BLaER1 treated with 17β-estradiol and CSF1 and Interleukin-3, amounts not matched to agents 10 nM and 100 nM (cell line): ENCODE results near the gene MPO.

Experiments
- H3K27ac ChIP-seq, 11 experiments: shearing (Covaris generic); formaldehyde crosslinking; 2 replicates each; pipeline ENCODE4 v1.8.1; 2022
- H3K27me3 ChIP-seq, 11 experiments: shearing (Covaris generic); formaldehyde crosslinking; 2 replicates each; pipeline ENCODE4 v1.8.1; 2022
- H3K36me3 ChIP-seq, 11 experiments: shearing (Covaris generic); formaldehyde crosslinking; 2 replicates each; pipeline ENCODE4 v1.8.1; 2022
- H3K4me1 ChIP-seq, 10 experiments: shearing (Covaris generic); formaldehyde crosslinking; 2 replicates each; pipeline ENCODE4 v1.8.1; 2022
- H3K4me2 ChIP-seq, 11 experiments: shearing (Covaris generic); formaldehyde crosslinking; 2 replicates each; pipeline ENCODE4 v1.8.1; 2022
- H3K4me3 ChIP-seq, 10 experiments: shearing (Covaris generic); formaldehyde crosslinking; 2 replicates each; pipeline ENCODE4 v1.8.1; 2022
- H3K9ac ChIP-seq, 11 experiments: shearing (Covaris generic); formaldehyde crosslinking; 2 replicates each; pipeline ENCODE4 v1.8.1; 2022
- H3K9me3 ChIP-seq, 11 experiments: shearing (Covaris generic); formaldehyde crosslinking; replicated peaks in 1 of 11; 2 replicates each; pipeline ENCODE4 v1.8.1; 2022
- H4K20me1 ChIP-seq, 11 experiments: shearing (Covaris generic); formaldehyde crosslinking; 2 replicates each; pipeline ENCODE4 v1.8.1; 2022
- Cebpa-rat ChIP-seq, 11 experiments: shearing (Covaris generic); IDR thresholded peaks; 2 replicates each; pipeline ENCODE4 v1.8.1; 2022

The MPO gene

DNA sequence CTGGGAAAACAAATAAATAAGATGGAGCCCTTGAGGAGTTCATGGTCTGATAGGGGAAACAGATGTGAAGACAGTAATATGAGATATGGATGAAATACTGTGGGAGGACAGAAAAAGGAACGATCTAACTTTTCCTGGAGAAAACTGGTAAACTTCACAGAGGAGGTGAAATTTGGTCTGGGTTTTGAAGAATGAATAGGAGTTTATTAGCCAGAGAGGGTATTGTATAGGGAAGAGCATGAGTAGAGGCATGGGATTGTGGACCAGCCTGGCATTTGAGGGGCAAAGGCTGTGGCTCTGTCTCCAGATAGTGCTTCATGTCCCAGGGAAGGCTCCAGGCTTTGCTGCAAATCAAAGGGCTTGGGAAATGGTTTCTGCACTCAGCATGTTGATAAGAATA is 40.7 kb downstream of the MPO start:
- no peak overlapping the region for H3K9ac ChIP-seq
- TF ChIP-seq Cebpa-rat (IDR thresholded peaks at IDR 0.05) = no peak
- peaks cover 0 to 16% (median 14%) of the 10 kb centered on the region in 10 experiments; a peak in 14 of 20 replicates for H3K4me1 ChIP-seq
- no peaks in the 10 kb centered on the region for H3K9me3 ChIP-seq
- no peaks in the 10 kb centered on the region for H3K36me3 ChIP-seq
- H3K27me3 ChIP-seq = no peaks in the 10 kb centered on the region
- H4K20me1 ChIP-seq = no peaks in the 10 kb centered on the region
- H3K27ac ChIP-seq = no peak overlapping the region
- no peak overlapping the region for H3K4me3 ChIP-seq
- H3K4me2 ChIP-seq = no peak overlapping the region

DNA sequence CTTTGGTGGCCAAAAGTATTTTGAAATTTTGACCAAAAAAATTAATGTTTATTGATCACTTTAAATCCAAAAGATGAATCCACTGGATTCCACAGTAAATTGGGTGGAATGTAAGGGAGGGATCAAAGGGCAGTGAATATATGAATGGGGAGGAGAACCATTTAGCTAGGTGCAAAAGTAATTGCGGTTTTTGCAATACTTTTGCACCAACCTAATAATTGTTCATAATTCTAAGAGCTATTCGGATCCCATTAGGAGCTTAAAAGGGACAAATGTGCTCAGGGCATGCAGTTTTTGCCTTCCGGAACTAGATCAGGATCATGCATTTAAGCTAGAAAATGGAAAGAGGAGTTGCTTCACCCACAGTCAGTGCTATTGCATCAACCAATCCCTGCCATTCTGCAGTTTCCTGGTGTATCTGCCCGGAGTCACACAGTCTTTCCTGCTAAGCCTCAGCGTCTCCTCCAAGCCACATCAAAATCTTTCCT is 42.5 kb downstream of the MPO start, which contains the start of gene LPO:
Gene LPO (plus strand): TSS at position 438 of the 488 bp plus-strand sequence. CDS start 4,396 bp downstream, outside the sequence.
- no peaks in the 10 kb centered on the region for H4K20me1 ChIP-seq
- no peak within 1 kb of the TSS for H3K4me2 ChIP-seq
- TF ChIP-seq Cebpa-rat (IDR thresholded peaks at IDR 0.05) = no peak
- H3K4me3 ChIP-seq = no peak within 1 kb of the TSS
- no peaks in the 10 kb centered on the region for H3K9me3 ChIP-seq
- H3K9ac ChIP-seq = no peak within 1 kb of the TSS
- peaks cover 11 to 31% (median 20%) of the 10 kb centered on the region in 10 experiments for H3K4me1 ChIP-seq
- H3K36me3 ChIP-seq = no peaks in the 10 kb centered on the region
- no peaks in the 10 kb centered on the region for H3K27me3 ChIP-seq
- H3K27ac ChIP-seq = no peak within 1 kb of the TSS

- no peaks in the 10 kb centered on the region; a peak in 1 of 22 replicates for H4K20me1 ChIP-seq
- H3K27me3 ChIP-seq = no peaks in the 10 kb centered on the region
- no peak overlapping the region for H3K4me3 ChIP-seq
Measured at GRCh38 chr17:58236394-58236793, 44.3 kb downstream of the MPO start.

GRCh38 chr17:58235821-58236220 is 44.9 kb downstream of the MPO start:
- Histone ChIP-seq H3K36me3 (no peaks in the 10 kb centered on the region), H3K9ac (no peak overlapping the region), H3K9me3 (no peaks in the 10 kb centered on the region), H3K4me1 (peaks cover 23 to 40% (median 31%) of the 10 kb centered on the region in 10 experiments), H3K4me3 (no peak overlapping the region), H3K4me2 (no peak overlapping the region), H4K20me1 (no peaks in the 10 kb centered on the region; a peak in 1 of 22 replicates), H3K27me3 (no peaks in the 10 kb centered on the region), H3K27ac (no peak overlapping the region)
- no peak for TF ChIP-seq Cebpa-rat (IDR thresholded peaks at IDR 0.05)

More at GRCh38 chr17:58236394-58236793, 44.3 kb downstream of the MPO start:
- no peaks in the 10 kb centered on the region for H3K36me3 ChIP-seq
- H3K4me2 ChIP-seq = no peak overlapping the region
- no peak overlapping the region for H3K9ac ChIP-seq
- TF ChIP-seq Cebpa-rat (IDR thresholded peaks at IDR 0.05) = no peak
- H3K27ac ChIP-seq = no peak overlapping the region
- no peaks in the 10 kb centered on the region for H3K9me3 ChIP-seq
- H3K4me1 ChIP-seq = peaks cover 23 to 34% (median 27%) of the 10 kb centered on the region in 10 experiments

DNA sequence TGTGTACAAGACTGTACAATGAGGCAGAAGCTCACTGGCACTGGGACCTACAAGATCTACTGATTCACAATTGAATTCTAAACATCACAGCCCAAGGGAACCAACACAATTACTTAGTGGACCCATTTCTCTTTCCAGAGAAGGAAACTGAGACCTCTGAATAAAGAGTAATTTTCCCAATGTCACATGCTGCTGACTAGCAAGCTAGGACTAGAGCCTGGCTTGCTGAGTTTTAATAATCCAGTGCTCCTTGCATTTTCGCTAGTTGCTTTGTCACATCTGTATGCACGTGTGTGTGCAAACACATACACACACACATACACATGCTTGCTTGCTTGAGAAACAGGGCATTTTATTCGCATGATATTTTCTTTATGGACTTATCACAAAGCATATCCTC is 46.2 kb downstream of the MPO start:
- Histone ChIP-seq H3K27me3 (no peaks in the 10 kb centered on the region), H3K4me1 (peaks cover 23 to 41% (median 31%) of the 10 kb centered on the region in 10 experiments), H3K36me3 (no peaks in the 10 kb centered on the region), H3K4me3 (no peak overlapping the region), H4K20me1 (no peaks in the 10 kb centered on the region; a peak in 1 of 22 replicates), H3K27ac (no peak overlapping the region), H3K4me2 (peak overlapping the region in 1 of 11 experiments; percentile 89; a peak in 1 of 22 replicates), H3K9me3 (no peaks in the 10 kb centered on the region), H3K9ac (no peak overlapping the region)
- TF ChIP-seq Cebpa-rat (IDR thresholded peaks at IDR 0.05) = no peak

GRCh38 chr17:58233543-58233942 is 47.2 kb downstream of the MPO start:
- H3K36me3 ChIP-seq = no peaks in the 10 kb centered on the region
- H3K9ac ChIP-seq = no peak overlapping the region
- H3K4me3 ChIP-seq = no peak overlapping the region
- peak overlapping the region in 5 of 11 experiments; percentile 26 to 71 (median 59); a peak in 7 of 22 replicates for H3K27ac ChIP-seq
- TF ChIP-seq Cebpa-rat (IDR thresholded peaks at IDR 0.05) = no peak
- no peaks in the 10 kb centered on the region for H3K27me3 ChIP-seq
- H3K4me1 ChIP-seq = peaks cover 23 to 41% (median 31%) of the 10 kb centered on the region in 10 experiments
- H4K20me1 ChIP-seq = no peaks in the 10 kb centered on the region; a peak in 1 of 22 replicates
- no peaks in the 10 kb centered on the region for H3K9me3 ChIP-seq
- H3K4me2 ChIP-seq = peak overlapping the region; percentile 17 to 89 (median 70); a peak in 16 of 22 replicates

- Histone ChIP-seq H3K27me3 (no peaks in the 10 kb centered on the region), H3K36me3 (no peaks in the 10 kb centered on the region), H4K20me1 (no peaks in the 10 kb centered on the region; a peak in 1 of 22 replicates), H3K27ac (peak overlapping the region in 10 of 11 experiments; percentile 7 to 71 (median 58); a peak in 19 of 22 replicates), H3K9ac (peak overlapping the region in 7 of 11 experiments; percentile 5 to 59 (median 56); a peak in 11 of 22 replicates), H3K9me3 (no peaks in the 10 kb centered on the region; a peak in 1 of 22 replicates), H3K4me2 (peak overlapping the region; percentile 60 to 89 (median 81)), H3K4me1 (peaks cover 23 to 41% (median 31%) of the 10 kb centered on the region in 10 experiments), H3K4me3 (peak overlapping the region in 6 of 10 experiments; percentile 2 to 47 (median 26); a peak in 9 of 20 replicates)
- TF ChIP-seq Cebpa-rat (IDR thresholded peaks at IDR 0.05) = no peak
Measured at GRCh38 chr17:58232707-58233156, 48.0 kb downstream of the MPO start.

DNA sequence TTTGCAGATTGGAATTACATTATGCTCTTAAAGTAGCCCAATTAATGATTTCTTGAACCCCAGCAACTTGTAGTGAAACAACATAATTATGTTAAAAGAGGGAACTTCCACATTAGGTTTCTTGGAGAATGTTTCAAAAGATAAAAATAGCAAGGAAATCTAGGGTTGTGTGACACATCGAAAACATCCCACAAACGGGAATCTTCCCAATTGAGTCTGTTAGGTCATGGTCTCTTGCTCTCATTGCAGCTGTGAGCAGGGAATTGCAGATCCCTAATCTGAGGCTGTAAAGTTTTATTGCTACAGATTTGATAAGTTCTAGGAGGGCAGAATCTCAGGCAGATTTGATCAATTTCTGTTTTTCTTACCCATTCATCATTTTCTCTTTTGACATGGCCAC is 49.1 kb downstream of the MPO start:
- H3K4me2 ChIP-seq = peak overlapping the region; percentile 60 to 89 (median 81)

DNA sequence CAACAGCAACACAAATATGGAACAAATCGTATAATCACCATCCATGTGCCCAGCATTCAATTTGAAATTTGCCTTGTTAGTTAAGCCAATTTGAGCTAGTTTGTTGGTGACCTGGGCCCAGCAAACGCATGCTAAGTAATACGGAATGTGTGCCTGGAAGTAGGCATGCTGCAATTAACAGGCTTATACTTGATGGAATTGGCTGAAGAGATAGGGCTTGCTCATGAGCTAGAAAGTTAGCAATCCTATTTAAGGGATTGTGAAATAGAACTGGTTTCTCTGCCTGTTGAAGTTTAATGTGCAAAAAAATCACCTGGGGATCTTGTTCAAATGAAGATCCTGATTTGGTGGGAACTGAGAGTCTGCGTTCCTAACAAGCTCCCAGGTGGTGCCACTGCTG is 50.9 kb downstream of the MPO start:
- H3K27ac ChIP-seq = no peak overlapping the region
- no peak overlapping the region for H3K4me3 ChIP-seq
- peaks cover 23 to 41% (median 31%) of the 10 kb centered on the region in 10 experiments for H3K4me1 ChIP-seq
- no peaks in the 10 kb centered on the region for H3K27me3 ChIP-seq
- H3K9ac ChIP-seq = no peak overlapping the region
- TF ChIP-seq Cebpa-rat (IDR thresholded peaks at IDR 0.05) = no peak
- H3K36me3 ChIP-seq = no peaks in the 10 kb centered on the region
- no peaks in the 10 kb centered on the region; a peak in 1 of 22 replicates for H4K20me1 ChIP-seq
- H3K4me2 ChIP-seq = no peak overlapping the region
- H3K9me3 ChIP-seq = no peaks in the 10 kb centered on the region; a peak in 1 of 22 replicates

More for the DNA sequence above, 49.1 kb downstream of the MPO start:
- TF ChIP-seq Cebpa-rat (IDR thresholded peaks at IDR 0.05) = no peak
- H3K36me3 ChIP-seq = no peaks in the 10 kb centered on the region
- no peaks in the 10 kb centered on the region; a peak in 1 of 22 replicates for H3K9me3 ChIP-seq
- no peak overlapping the region for H3K4me3 ChIP-seq
- no peaks in the 10 kb centered on the region; a peak in 1 of 22 replicates for H4K20me1 ChIP-seq
- H3K27me3 ChIP-seq = no peaks in the 10 kb centered on the region
- H3K9ac ChIP-seq = no peak overlapping the region; a peak in 1 of 22 replicates
- peaks cover 23 to 41% (median 31%) of the 10 kb centered on the region in 10 experiments for H3K4me1 ChIP-seq
- peak overlapping the region in 4 of 11 experiments; percentile 7 to 71 (median 53); a peak in 5 of 22 replicates for H3K27ac ChIP-seq
